Neural progenitor cell (in vitro differentiated cells): ENCODE data around the gene MADD. TPM values are rescaled to one million over a fixed set of nuclear protein-coding genes. Genes with fewer than 3 reads are reported as not detected.

Experiments used
- DNase-seq: peaks from one replicate; pipeline ENCODE4 v3.0.0-alpha.2; 2016; ENCODE audit warnings: low spot score
- H2AFZ ChIP-seq: fragments of 200-600 bp; sonication (generic); replicated peaks from 2 replicates; pipeline ENCODE4 v1.6.1; 2016; ENCODE audit warnings: antibody characterized with exemption
- H3F3A ChIP-seq: fragments of 200-600 bp; sonication (generic); 2 replicates; pipeline ENCODE4 v1.6.1; 2016; ENCODE audit warnings: antibody characterized with exemption, low read depth
- H3K27ac ChIP-seq: fragments of 200-600 bp; sonication (generic); 2 replicates; pipeline ENCODE4 v1.5.1; 2016; ENCODE audit warnings: mild to moderate bottlenecking
- H3K27me3 ChIP-seq: fragments of 200-600 bp; sonication (generic); 2 replicates; pipeline ENCODE4 v1.6.1; 2016; ENCODE audit warnings: mild to moderate bottlenecking, moderate library complexity
- H3K36me3 ChIP-seq: fragments of 200-600 bp; sonication (generic); 2 replicates; pipeline ENCODE4 v1.5.1; 2016
- H3K4me1 ChIP-seq: fragments of 200-600 bp; sonication (generic); 2 replicates; pipeline ENCODE4 v1.6.1; 2016; ENCODE audit warnings: mixed run types
- H3K4me2 ChIP-seq: fragments of 200-600 bp; sonication (generic); 2 replicates; pipeline ENCODE4 v1.6.1; 2016
- H3K4me3 ChIP-seq: fragments of 200-600 bp; sonication (generic); 2 replicates; pipeline ENCODE4 v1.5.1; 2016
- H3K79me2 ChIP-seq: fragments of 200-600 bp; sonication (generic); 2 replicates; pipeline ENCODE4 v1.6.1; 2016; ENCODE audit warnings: low read depth
- H3K9ac ChIP-seq: fragments of 200-600 bp; sonication (generic); 2 replicates; pipeline ENCODE4 v1.6.1; 2016
- H3K9me3 ChIP-seq: fragments of 200-600 bp; sonication (generic); 2 replicates; pipeline ENCODE4 v1.5.1; 2016; ENCODE audit warnings: low read depth
- H4K20me1 ChIP-seq: fragments of 200-600 bp; sonication (generic); 2 replicates; pipeline ENCODE4 v1.6.1; 2016; ENCODE audit warnings: low read depth
- H3K27ac Mint-ChIP-seq: 3 replicates; pipeline ENCODE4 v1.8.0; 2021; ENCODE audit warnings: mixed read lengths
- H3K27me3 Mint-ChIP-seq: 2 replicates; pipeline ENCODE4 v1.8.0; 2022; ENCODE audit warnings: low read depth, mild to moderate bottlenecking, inconsistent platforms, moderate library complexity, mixed read lengths; ENCODE audit not compliant: insufficient read depth
- H3K36me3 Mint-ChIP-seq: 3 replicates; pipeline ENCODE4 v1.8.0; 2021; ENCODE audit warnings: mixed read lengths
- H3K4me1 Mint-ChIP-seq: 3 replicates; pipeline ENCODE4 v1.8.0; 2021; ENCODE audit warnings: mixed read lengths
- H3K4me3 Mint-ChIP-seq: 3 replicates; pipeline ENCODE4 v1.8.0; 2021; ENCODE audit warnings: mild to moderate bottlenecking, moderate library complexity, mixed read lengths
- H3K9me3 Mint-ChIP-seq: 3 replicates; pipeline ENCODE4 v1.8.0; 2020; ENCODE audit warnings: mixed read lengths
- CTCF ChIP-seq: fragments of 200-600 bp; sonication (generic); IDR thresholded peaks from 2 replicates; pipeline ENCODE4 v1.5.1; 2017; ENCODE audit warnings: antibody characterized with exemption, mild to moderate bottlenecking
- EZH2 ChIP-seq: fragments of 200-600 bp; sonication (generic); IDR thresholded peaks from 2 replicates; pipeline ENCODE4 v1.6.1; 2017; ENCODE audit warnings: antibody characterized with exemption, mild to moderate bottlenecking, moderate library complexity
- EZH2phosphoT487 ChIP-seq: fragments of 200-600 bp; sonication (generic); IDR thresholded peaks from 2 replicates; pipeline ENCODE4 v1.6.1; 2017; ENCODE audit warnings: antibody characterized with exemption
- total RNA-seq: library from RNA; depleted of rRNA; stranded (reverse); fragments of >200 nt; gene quantifications from 2 replicates; pipeline ENCODE4 v1.2.3, GENCODE V29; 2015; ENCODE audit warnings: low replicate concordance

Gene MADD
- total RNA-seq, 1 donor from 2014 or later: 16.1 TPM

GRCh38 chr11:47295385-47295784, 25.5 kb downstream of the MADD start:
- Mint-ChIP-seq H3K4me3 (no peak overlapping the region), H3K9me3 (peaks cover 17% of the 10 kb centered on the region), H3K27me3 (peaks cover 3% of the 10 kb centered on the region), H3K4me1 (no peaks in the 10 kb centered on the region), H3K36me3 (peaks cover 49% of the 10 kb centered on the region), H3K27ac (no peak overlapping the region)
- Histone ChIP-seq H2AFZ (no peak overlapping the region), H3K4me1 (no peaks in the 10 kb centered on the region), H3K4me2 (no peak overlapping the region), H3K27me3 (no peaks in the 10 kb centered on the region), H3F3A (no peaks in the 10 kb centered on the region), H3K4me3 (no peak overlapping the region), H3K79me2 (no peaks in the 10 kb centered on the region), H4K20me1 (no peaks in the 10 kb centered on the region), H3K9ac (no peak overlapping the region), H3K36me3 (no peaks in the 10 kb centered on the region), H3K9me3 (no peaks in the 10 kb centered on the region), H3K27ac (no peak overlapping the region)
- no peak for TF ChIP-seq CTCF
- TF ChIP-seq EZH2phosphoT487: no peak
- TF ChIP-seq EZH2: no peak
- no peak for DNase-seq

- Histone ChIP-seq H3K27me3 (no peaks in the 10 kb centered on the region), H4K20me1 (no peaks in the 10 kb centered on the region), H3K9me3 (no peaks in the 10 kb centered on the region), H3K36me3 (no peaks in the 10 kb centered on the region), H3K9ac (no peak overlapping the region), H3F3A (no peaks in the 10 kb centered on the region), H3K27ac (no peak overlapping the region), H3K79me2 (no peaks in the 10 kb centered on the region), H3K4me1 (no peaks in the 10 kb centered on the region), H3K4me2 (no peak overlapping the region), H2AFZ (no peak overlapping the region), H3K4me3 (no peak overlapping the region)
- Mint-ChIP-seq H3K9me3 (peaks cover 20% of the 10 kb centered on the region), H3K27me3 (peaks cover 2% of the 10 kb centered on the region), H3K36me3 (peaks cover 48% of the 10 kb centered on the region), H3K27ac (no peak overlapping the region), H3K4me1 (no peaks in the 10 kb centered on the region), H3K4me3 (no peak overlapping the region)
- no peak for TF ChIP-seq EZH2phosphoT487
- no peak for TF ChIP-seq EZH2
- DNase-seq: no peak
Observed at GRCh38 chr11:47296045-47296444, 26.1 kb downstream of the MADD start.

- Mint-ChIP-seq H3K9me3 (peaks cover 38% of the 10 kb centered on the region), H3K4me1 (no peaks in the 10 kb centered on the region), H3K27me3 (peaks cover 2% of the 10 kb centered on the region), H3K27ac (no peak overlapping the region), H3K4me3 (no peak overlapping the region), H3K36me3 (peaks cover 58% of the 10 kb centered on the region)
- Histone ChIP-seq H2AFZ (no peak overlapping the region), H3K36me3 (peaks cover 8% of the 10 kb centered on the region), H3K4me2 (no peak overlapping the region), H3F3A (no peaks in the 10 kb centered on the region), H4K20me1 (no peaks in the 10 kb centered on the region), H3K27me3 (no peaks in the 10 kb centered on the region), H3K9ac (no peak overlapping the region), H3K4me3 (no peak overlapping the region), H3K79me2 (no peaks in the 10 kb centered on the region), H3K9me3 (no peaks in the 10 kb centered on the region), H3K4me1 (no peaks in the 10 kb centered on the region), H3K27ac (no peak overlapping the region)
- DNase-seq: no peak
- TF ChIP-seq EZH2phosphoT487 (no peak), CTCF (no peak), EZH2 (no peak)
Observed at GRCh38 chr11:47299078-47299477, 29.1 kb downstream of the MADD start.

- Histone ChIP-seq H3K4me1 (peaks cover 3% of the 10 kb centered on the region), H3K27ac (no peak overlapping the region), H3K36me3 (peaks cover 8% of the 10 kb centered on the region), H3K4me2 (no peak overlapping the region), H3K79me2 (no peaks in the 10 kb centered on the region), H4K20me1 (no peaks in the 10 kb centered on the region), H3K9ac (no peak overlapping the region), H3F3A (peaks cover 2% of the 10 kb centered on the region), H2AFZ (no peak overlapping the region), H3K27me3 (no peaks in the 10 kb centered on the region), H3K9me3 (no peaks in the 10 kb centered on the region), H3K4me3 (no peak overlapping the region)
- Mint-ChIP-seq H3K36me3 (peaks cover 55% of the 10 kb centered on the region), H3K27ac (no peak overlapping the region), H3K4me3 (no peak overlapping the region), H3K27me3 (peaks cover 2% of the 10 kb centered on the region), H3K4me1 (no peaks in the 10 kb centered on the region), H3K9me3 (peaks cover 38% of the 10 kb centered on the region)
- TF ChIP-seq CTCF (no peak), EZH2phosphoT487 (no peak), EZH2 (no peak)
- DNase-seq: no peak
Observed at GRCh38 chr11:47302853-47303252, 32.9 kb downstream of the MADD start.
